Lower leg skin (tissue), 4 donors: ENCODE data around the gene TSSC4. TPM values are rescaled to one million over a fixed set of nuclear protein-coding genes. Genes with fewer than 3 reads are reported as not detected.

Source experiments
- DNase-seq, 2 donors: peaks; one replicate each; pipeline ENCODE4 v3.0.0-alpha.2; 2019; ENCODE audit warnings: low spot score in 2 of 2
- H3K4me3 ChIP-seq: fragments of 200-600 bp; sonication (generic); 2 replicates; pipeline ENCODE4 v1.5.1; 2017; ENCODE audit warnings: mild to moderate bottlenecking, low read depth; ENCODE audit not compliant: poor library complexity, severe bottlenecking
- CTCF ChIP-seq, 3 donors: fragments of 450-650 bp; IDR thresholded peaks; one replicate each; pipeline ENCODE4 v1.5.1; 2016; ENCODE audit warnings: antibody characterized with exemption in 3 of 3, mild to moderate bottlenecking in 3 of 3, moderate library complexity in 2 of 3
- POLR2A ChIP-seq, 2 donors: fragments of 450-650 bp; IDR thresholded peaks; one replicate each; pipeline ENCODE4 v1.6.1; 2016 to 2017; ENCODE audit warnings: antibody characterized with exemption in 2 of 2, mild to moderate bottlenecking in 1 of 2, moderate library complexity in 1 of 2
- WGBS, 2 donors: methylation state at CpG; one replicate each; pipeline ENCODE4 v1.1.5; 2018; 5-methylcytosine and 5-hydroxymethylcytosine counted together
- intact Hi-C: fragments of 100-400 bp; cut with DNase I; formaldehyde crosslinking; loops from one replicate; pipeline ENCODE4 v1.15.0; 2023; ENCODE audit warnings: low total_unique reads
- total RNA-seq, 4 donors: library from RNA; depleted of rRNA; stranded (reverse); fragments of >200 nt; gene quantifications; one replicate each; pipeline ENCODE4 v1.1.0, GENCODE V29; 2016

TSSC4 gene
- total RNA-seq, 4 donors from 2014 or later: 45.6 to 58.7 (median 55.8) TPM

GRCh38 chr11:2399488-2400068 is 972 bp upstream of the TSSC4 start:
- TF ChIP-seq POLR2A (IDR thresholded peaks at IDR 0.05): no peak
- TF ChIP-seq CTCF (IDR thresholded peaks at IDR 0.05): no peak
- WGBS, 2 donors: 10 to 25% methylated on average over 8 to 9 of the region's 23 CpGs
- peak in 1 of 2 donors; percentile 94 for DNase-seq
- H3K4me3 ChIP-seq: peak overlapping the region; percentile 47
- intact Hi-C loops: no loop called here

- intact Hi-C loops: no loop called here
- TF ChIP-seq POLR2A (IDR thresholded peaks at IDR 0.05): no peak
- no peak for TF ChIP-seq CTCF (IDR thresholded peaks at IDR 0.05)
- DNase-seq: no peak
- 0 to 1% methylated on average over 37 to 55 of the region's 55 CpGs for WGBS, 2 donors
- peak overlapping the region; percentile 99 for H3K4me3 ChIP-seq
These were observed 349 bp downstream of the TSSC4 start for GRCh38 chr11:2400762-2401435.

- 27 to 39% methylated on average over 11 to 12 of the region's 12 CpGs for WGBS, 2 donors
- H3K4me3 ChIP-seq: peak overlapping the region; percentile 99
- intact Hi-C loops: no loop called here
- TF ChIP-seq POLR2A (IDR thresholded peaks at IDR 0.05): no peak
- TF ChIP-seq CTCF (IDR thresholded peaks at IDR 0.05): no peak
- DNase-seq: no peak
These were observed 960 bp downstream of the TSSC4 start for GRCh38 chr11:2401436-2401984.

- TF ChIP-seq CTCF (IDR thresholded peaks at IDR 0.05): no peak
- TF ChIP-seq POLR2A (IDR thresholded peaks at IDR 0.05): no peak
- H3K4me3 ChIP-seq: no peak overlapping the region
- intact Hi-C loops: no loop called here
- no peak for DNase-seq
- WGBS, 2 donors: 82 to 83% methylated on average over 10 to 13 of the region's 13 CpGs
These were observed 1.6 kb downstream of the TSSC4 start for GRCh38 chr11:2402106-2402505.

GRCh38 chr11:2402890-2403645 is 2.5 kb downstream of the TSSC4 start:
- TF ChIP-seq POLR2A (IDR thresholded peaks at IDR 0.05): no peak
- TF ChIP-seq CTCF (IDR thresholded peaks at IDR 0.05): no peak
- DNase-seq: no peak
- WGBS, 2 donors: 85 to 88% methylated on average over 25 to 31 of the region's 31 CpGs
- no peak overlapping the region for H3K4me3 ChIP-seq
- intact Hi-C loops: no loop called here
